Liver (tissue), 9 donors: Measurements from ENCODE around the gene S100Z. TPM values are rescaled to one million over a fixed set of nuclear protein-coding genes. Genes with fewer than 3 reads are reported as not detected.
"Not testable (repeated sequence)": the region's sequence is repeated elsewhere in the genome, so short reads cannot be mapped to it uniquely, and the experiment has no call there.

ENCODE experiments used
- DNase-seq: peaks from one replicate; pipeline ENCODE4 v3.0.0-alpha.2; 2017; ENCODE audit warnings: low spot score
- H3K27ac ChIP-seq, 2 donors: one replicate each; pipeline ENCODE4 v1.7.0; 2013; ENCODE audit warnings: inconsistent platforms in 2 of 2, low read length in 2 of 2, control low read depth in 1 of 2, low read depth in 1 of 2, mild to moderate bottlenecking in 1 of 2
- H3K27me3 ChIP-seq, 4 donors: one replicate each; pipeline versions ENCODE4 v1.6.1 to v1.7.0; 2013; ENCODE audit warnings: low read length in 3 of 4, inconsistent platforms in 1 of 4, mild to moderate bottlenecking in 1 of 4, moderate library complexity in 1 of 4; ENCODE audit not compliant: control insufficient read depth in 4 of 4, insufficient read depth in 4 of 4
- H3K36me3 ChIP-seq, 4 donors: one replicate each; pipeline versions ENCODE4 v1.6.1 to v1.7.0; 2013; ENCODE audit warnings: low read length in 3 of 4, mild to moderate bottlenecking in 3 of 4, low read depth in 1 of 4, moderate library complexity in 1 of 4; ENCODE audit not compliant: control insufficient read depth in 4 of 4, insufficient read depth in 3 of 4
- H3K4me1 ChIP-seq, 4 donors: one replicate each; pipeline versions ENCODE4 v1.6.1 to v1.7.0; 2013; ENCODE audit warnings: low read length in 3 of 4, mild to moderate bottlenecking in 3 of 4, moderate library complexity in 1 of 4; ENCODE audit not compliant: control insufficient read depth in 4 of 4, insufficient read depth in 4 of 4
- H3K4me3 ChIP-seq, 3 donors: one replicate each; pipeline versions ENCODE4 v1.6.1 to v1.7.0; 2013; ENCODE audit warnings: low read length in 3 of 3, control low read depth in 1 of 3, low read depth in 1 of 3, mild to moderate bottlenecking in 1 of 3
- H3K9ac ChIP-seq, 2 donors: one replicate each; pipeline ENCODE4 v1.7.0; 2013; ENCODE audit warnings: low read length in 2 of 2, mild to moderate bottlenecking in 2 of 2, moderate library complexity in 2 of 2, control low read depth in 1 of 2, low read depth in 1 of 2
- H3K9me3 ChIP-seq, 4 donors: one replicate each; pipeline versions ENCODE4 v1.6.1 to v1.7.0; 2013; ENCODE audit warnings: low read length in 3 of 4; ENCODE audit not compliant: control insufficient read depth in 4 of 4
- EGR1 ChIP-seq, 2 donors: IDR thresholded peaks; 2 replicates each; pipeline ENCODE4 v1.6.1; 2016 to 2018; ENCODE audit warnings: antibody characterized with exemption in 2 of 2, low read depth in 2 of 2
- FOXA1 ChIP-seq: IDR thresholded peaks from 2 replicates; pipeline ENCODE4 v1.6.1; 2016; ENCODE audit warnings: antibody characterized with exemption
- FOXA2 ChIP-seq: IDR thresholded peaks from 2 replicates; pipeline ENCODE4 v1.6.1; 2016; ENCODE audit warnings: antibody characterized with exemption
- GABPA ChIP-seq, 2 donors: IDR thresholded peaks in 1 of 2; conservative IDR thresholded peaks in 1 of 2; 2 replicates each; pipeline ENCODE4 v1.6.1; 2016; ENCODE audit warnings: antibody characterized with exemption in 2 of 2, mild to moderate bottlenecking in 1 of 2, moderate library complexity in 1 of 2
- HNF4A ChIP-seq, 2 donors: conservative IDR thresholded peaks; 2 replicates each; pipeline ENCODE4 v1.6.1; 2016; ENCODE audit warnings: antibody characterized with exemption in 2 of 2, mild to moderate bottlenecking in 2 of 2
- HNF4G ChIP-seq: IDR thresholded peaks from 2 replicates; pipeline ENCODE4 v1.6.1; 2016; ENCODE audit warnings: antibody characterized with exemption
- NR2F2 ChIP-seq: IDR thresholded peaks from 2 replicates; pipeline ENCODE4 v1.6.1; 2016; ENCODE audit warnings: antibody characterized with exemption
- RAD21 ChIP-seq, 2 donors: IDR thresholded peaks; 2 replicates each; pipeline ENCODE4 v1.6.1; 2016; ENCODE audit warnings: antibody characterized with exemption in 2 of 2, mild to moderate bottlenecking in 2 of 2
- RXRA ChIP-seq, 2 donors: IDR thresholded peaks; 2 replicates each; pipeline ENCODE4 v1.6.1; 2017 to 2018; ENCODE audit warnings: antibody characterized with exemption in 2 of 2, mild to moderate bottlenecking in 1 of 2
- TAF1 ChIP-seq: conservative IDR thresholded peaks from 2 replicates; pipeline ENCODE4 v1.6.1; 2016; ENCODE audit warnings: antibody characterized with exemption, mild to moderate bottlenecking
- YY1 ChIP-seq: IDR thresholded peaks from 2 replicates; pipeline ENCODE4 v1.6.1; 2016; ENCODE audit warnings: antibody characterized with exemption, mild to moderate bottlenecking
- WGBS: extraction: QIAGEN DNeasy Blood & Tissue Kit; methylation state at CpG from one replicate; pipeline ENCODE4 v1.1.7; 2013; 5-methylcytosine and 5-hydroxymethylcytosine counted together
- polyA plus RNA-seq, 2 donors: library from polyadenylated mRNA; stranded (reverse) in 1 of 2; unstranded in 1 of 2; fragments of 200-250 nt in 1 of 2; fragments of >200 nt in 1 of 2; fragmentation: Nextera tagmentation in 1 of 2; extraction: Ambion mirVana in 1 of 2; gene quantifications; one replicate each; pipeline versions ENCODE4 v1.2.1 to v1.2.3, GENCODE V29; 2013 to 2015
- total RNA-seq, 2 donors: library from RNA; depleted of rRNA; stranded (reverse); fragments of >200 nt; gene quantifications; one replicate each; pipeline ENCODE4 v1.2.3, GENCODE V29; 2014
- TF ChIP-seq, protein P1 (sequence below): fragments of 150-350 bp; IDR thresholded peaks from 2 replicates; pipeline ENCODE4 v1.5.1; 2017; ENCODE audit warnings: improper control_type of control experiment, low read depth, low read length; ENCODE audit not compliant: missing input control
- TF ChIP-seq, protein P2 (sequence below): IDR thresholded peaks from 2 replicates; pipeline ENCODE4 v1.6.1; 2016; ENCODE audit warnings: antibody characterized with exemption, mild to moderate bottlenecking
- TF ChIP-seq, protein P3 (sequence below): IDR thresholded peaks from 2 replicates; pipeline ENCODE4 v1.6.1; 2016; ENCODE audit warnings: antibody characterized with exemption
- donor health status: healthy.
- donor health status: healthy.
- donor health status: healthy.
- donor health status: healthy.
- donor health status: healthy.

The S100Z gene
- total and polyA plus RNA-seq, 4 donors = 0.05 to 0.33 (median 0.33) TPM; not detected in 1

DNA sequence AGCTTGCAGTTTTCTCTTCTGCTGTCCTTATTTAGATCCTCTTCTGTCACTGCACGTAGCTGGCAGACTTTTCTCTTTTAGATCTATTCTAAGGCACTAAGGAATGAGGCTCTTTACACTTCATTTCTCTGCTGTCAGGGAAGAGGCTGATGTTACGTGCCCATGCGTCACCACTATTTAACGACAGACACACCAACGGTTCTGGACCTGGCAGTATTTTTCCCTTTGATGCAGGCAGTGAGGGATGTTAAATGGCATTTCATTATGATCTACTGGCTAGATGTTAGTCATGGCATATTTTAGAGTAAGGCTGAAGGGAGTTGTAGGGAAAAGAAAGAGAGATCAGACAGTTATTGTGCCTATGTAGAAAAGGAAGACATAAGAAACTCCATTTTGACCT is 94.8 kb downstream of the S100Z start:
- TF ChIP-seq HNF4G (no peak), FOXA2 (no peak), GABPA (IDR thresholded peaks at IDR 0.05 in 1 of 2, conservative IDR thresholded peaks at IDR 0.05 in 1 of 2) (no peak), YY1 (no peak), RXRA (IDR thresholded peaks at IDR 0.05) (no peak)
- TF ChIP-seq, protein P1, sequence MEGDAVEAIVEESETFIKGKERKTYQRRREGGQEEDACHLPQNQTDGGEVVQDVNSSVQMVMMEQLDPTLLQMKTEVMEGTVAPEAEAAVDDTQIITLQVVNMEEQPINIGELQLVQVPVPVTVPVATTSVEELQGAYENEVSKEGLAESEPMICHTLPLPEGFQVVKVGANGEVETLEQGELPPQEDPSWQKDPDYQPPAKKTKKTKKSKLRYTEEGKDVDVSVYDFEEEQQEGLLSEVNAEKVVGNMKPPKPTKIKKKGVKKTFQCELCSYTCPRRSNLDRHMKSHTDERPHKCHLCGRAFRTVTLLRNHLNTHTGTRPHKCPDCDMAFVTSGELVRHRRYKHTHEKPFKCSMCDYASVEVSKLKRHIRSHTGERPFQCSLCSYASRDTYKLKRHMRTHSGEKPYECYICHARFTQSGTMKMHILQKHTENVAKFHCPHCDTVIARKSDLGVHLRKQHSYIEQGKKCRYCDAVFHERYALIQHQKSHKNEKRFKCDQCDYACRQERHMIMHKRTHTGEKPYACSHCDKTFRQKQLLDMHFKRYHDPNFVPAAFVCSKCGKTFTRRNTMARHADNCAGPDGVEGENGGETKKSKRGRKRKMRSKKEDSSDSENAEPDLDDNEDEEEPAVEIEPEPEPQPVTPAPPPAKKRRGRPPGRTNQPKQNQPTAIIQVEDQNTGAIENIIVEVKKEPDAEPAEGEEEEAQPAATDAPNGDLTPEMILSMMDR = no peak
- TF ChIP-seq, protein P2, sequence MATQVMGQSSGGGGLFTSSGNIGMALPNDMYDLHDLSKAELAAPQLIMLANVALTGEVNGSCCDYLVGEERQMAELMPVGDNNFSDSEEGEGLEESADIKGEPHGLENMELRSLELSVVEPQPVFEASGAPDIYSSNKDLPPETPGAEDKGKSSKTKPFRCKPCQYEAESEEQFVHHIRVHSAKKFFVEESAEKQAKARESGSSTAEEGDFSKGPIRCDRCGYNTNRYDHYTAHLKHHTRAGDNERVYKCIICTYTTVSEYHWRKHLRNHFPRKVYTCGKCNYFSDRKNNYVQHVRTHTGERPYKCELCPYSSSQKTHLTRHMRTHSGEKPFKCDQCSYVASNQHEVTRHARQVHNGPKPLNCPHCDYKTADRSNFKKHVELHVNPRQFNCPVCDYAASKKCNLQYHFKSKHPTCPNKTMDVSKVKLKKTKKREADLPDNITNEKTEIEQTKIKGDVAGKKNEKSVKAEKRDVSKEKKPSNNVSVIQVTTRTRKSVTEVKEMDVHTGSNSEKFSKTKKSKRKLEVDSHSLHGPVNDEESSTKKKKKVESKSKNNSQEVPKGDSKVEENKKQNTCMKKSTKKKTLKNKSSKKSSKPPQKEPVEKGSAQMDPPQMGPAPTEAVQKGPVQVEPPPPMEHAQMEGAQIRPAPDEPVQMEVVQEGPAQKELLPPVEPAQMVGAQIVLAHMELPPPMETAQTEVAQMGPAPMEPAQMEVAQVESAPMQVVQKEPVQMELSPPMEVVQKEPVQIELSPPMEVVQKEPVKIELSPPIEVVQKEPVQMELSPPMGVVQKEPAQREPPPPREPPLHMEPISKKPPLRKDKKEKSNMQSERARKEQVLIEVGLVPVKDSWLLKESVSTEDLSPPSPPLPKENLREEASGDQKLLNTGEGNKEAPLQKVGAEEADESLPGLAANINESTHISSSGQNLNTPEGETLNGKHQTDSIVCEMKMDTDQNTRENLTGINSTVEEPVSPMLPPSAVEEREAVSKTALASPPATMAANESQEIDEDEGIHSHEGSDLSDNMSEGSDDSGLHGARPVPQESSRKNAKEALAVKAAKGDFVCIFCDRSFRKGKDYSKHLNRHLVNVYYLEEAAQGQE = no peak
- no peaks in the 10 kb centered on the region for H3K9me3 ChIP-seq
- no peaks in the 10 kb centered on the region for H3K27me3 ChIP-seq
- no peak overlapping the region for H3K27ac ChIP-seq
- DNase-seq = no peak
- no peaks in the 10 kb centered on the region for H3K4me1 ChIP-seq
- H3K9ac ChIP-seq = no peak overlapping the region
- no peak overlapping the region for H3K4me3 ChIP-seq
- no peaks in the 10 kb centered on the region for H3K36me3 ChIP-seq
- 69% methylated on average over 5 of the region's 5 CpGs for WGBS

DNA sequence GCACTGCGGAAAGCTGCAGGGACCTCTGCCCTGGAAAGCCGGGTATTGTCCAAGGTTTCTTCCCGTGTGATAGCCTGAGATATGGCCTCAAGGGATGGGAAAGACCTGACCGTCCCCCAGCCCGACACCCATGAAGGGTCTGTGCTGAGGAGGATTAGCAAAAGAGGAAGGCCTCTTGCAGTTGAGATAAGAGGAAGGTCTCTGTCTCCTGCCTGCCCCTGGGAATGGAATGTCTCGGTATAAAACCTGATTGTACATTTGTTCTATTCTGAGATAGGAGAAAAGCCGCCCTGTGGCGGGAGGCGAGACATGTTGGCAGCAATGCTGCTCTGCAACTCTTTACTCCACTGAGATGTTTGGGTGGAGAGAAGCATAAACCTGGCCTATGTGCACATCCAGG is 95.4 kb downstream of the S100Z start:
- H3K27me3 ChIP-seq, DNase-seq, H3K27ac ChIP-seq, H3K4me1 ChIP-seq, H3K4me3 ChIP-seq, H3K9me3 ChIP-seq, H3K9ac ChIP-seq, H3K36me3 ChIP-seq: not testable (repeated sequence)
- WGBS = 65% methylated on average over 9 of the region's 9 CpGs
- peak; percentile 26 for TF ChIP-seq NR2F2

DNA sequence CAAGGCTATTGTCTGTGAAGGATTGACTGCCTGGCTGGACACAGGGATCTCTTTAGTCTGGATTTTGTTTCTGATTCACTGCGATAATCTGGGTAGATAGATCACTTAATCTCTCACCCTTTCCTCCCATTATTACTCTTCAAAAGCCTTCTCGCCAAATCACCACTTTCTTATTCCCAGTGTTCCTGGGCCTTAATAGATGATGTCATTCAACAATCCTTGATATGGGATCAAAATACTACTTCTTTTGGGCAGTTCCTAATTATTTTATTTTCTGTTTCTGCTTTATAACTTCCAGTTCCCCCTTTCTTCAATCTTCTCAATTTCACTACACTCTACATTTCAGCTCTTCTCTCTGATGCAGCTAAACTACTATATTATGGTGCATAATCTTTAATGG is 96.3 kb downstream of the S100Z start:
- Histone ChIP-seq H3K27ac (no peak overlapping the region), H3K9ac (no peak overlapping the region), H3K36me3 (no peaks in the 10 kb centered on the region), H3K9me3 (no peaks in the 10 kb centered on the region), H3K27me3 (no peaks in the 10 kb centered on the region), H3K4me3 (no peak overlapping the region), H3K4me1 (no peaks in the 10 kb centered on the region)
- WGBS = 80% methylated on average over 2 of the region's 2 CpGs
- DNase-seq = no peak
- TF ChIP-seq, protein P3, sequence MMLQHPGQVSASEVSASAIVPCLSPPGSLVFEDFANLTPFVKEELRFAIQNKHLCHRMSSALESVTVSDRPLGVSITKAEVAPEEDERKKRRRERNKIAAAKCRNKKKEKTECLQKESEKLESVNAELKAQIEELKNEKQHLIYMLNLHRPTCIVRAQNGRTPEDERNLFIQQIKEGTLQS = no peak
- TF ChIP-seq NR2F2 (no peak), TAF1 (no peak), HNF4A (conservative IDR thresholded peaks at IDR 0.05) (no peak), FOXA2 (no peak), RAD21 (IDR thresholded peaks at IDR 0.05) (no peak), EGR1 (IDR thresholded peaks at IDR 0.05; ENCODE audit: low read depth in 2 of 2) (no peak), RXRA (IDR thresholded peaks at IDR 0.05) (no peak), GABPA (IDR thresholded peaks at IDR 0.05 in 1 of 2, conservative IDR thresholded peaks at IDR 0.05 in 1 of 2) (no peak), YY1 (no peak), FOXA1 (no peak)
- TF ChIP-seq, protein P1 = no peak
- TF ChIP-seq, protein P2 = no peak
